DMS53 treated with DMSO at 0.1 percent for 48 hours (cell line): ENCODE data around the gene PPP3R1.
"Not testable (repeated sequence)": the region's sequence is repeated elsewhere in the genome, so short reads cannot be mapped to it uniquely, and the experiment has no call there.

Experiments
- DNase-seq: peaks from one replicate; lab custom pipeline; 2025; ENCODE audit not compliant: unreplicated experiment; lab: John Stamatoyannopoulos, UW

Gene PPP3R1

GRCh38 chr2:68190991-68191731 is 61.2 kb downstream of the PPP3R1 start:
- DNase-seq, result peak; percentile 7

GRCh38 chr2:68189991-68190784 is 62.1 kb downstream of the PPP3R1 start:
- no peak for DNase-seq

- no peak for DNase-seq
Observed at GRCh38 chr2:68188831-68189230, 63.5 kb downstream of the PPP3R1 start.

DNA sequence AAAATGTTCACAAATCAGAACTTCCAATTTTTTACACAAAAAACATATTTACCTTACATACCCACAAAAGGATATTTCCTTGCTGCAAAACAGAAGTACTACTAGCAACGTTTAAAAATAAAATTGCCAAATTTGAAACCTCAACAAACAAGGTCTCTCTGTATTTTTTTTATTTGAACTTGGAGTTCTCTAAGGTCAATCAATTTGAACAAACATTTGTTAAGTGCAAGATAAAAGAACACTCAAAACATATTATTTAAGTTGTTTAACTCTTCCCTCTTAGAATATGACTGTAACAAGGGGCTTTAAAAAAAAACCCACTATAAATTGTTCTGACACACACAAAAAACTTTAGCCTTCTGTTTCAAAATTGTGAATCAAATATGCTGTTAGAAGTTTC is 65.0 kb downstream of the PPP3R1 start:
- DNase-seq, result no peak

- DNase-seq, result peak; percentile 28
Observed at GRCh38 chr2:68185541-68186164, 66.7 kb downstream of the PPP3R1 start.

GRCh38 chr2:68182902-68183301 is 69.4 kb downstream of the PPP3R1 start:
- no peak for DNase-seq

DNA sequence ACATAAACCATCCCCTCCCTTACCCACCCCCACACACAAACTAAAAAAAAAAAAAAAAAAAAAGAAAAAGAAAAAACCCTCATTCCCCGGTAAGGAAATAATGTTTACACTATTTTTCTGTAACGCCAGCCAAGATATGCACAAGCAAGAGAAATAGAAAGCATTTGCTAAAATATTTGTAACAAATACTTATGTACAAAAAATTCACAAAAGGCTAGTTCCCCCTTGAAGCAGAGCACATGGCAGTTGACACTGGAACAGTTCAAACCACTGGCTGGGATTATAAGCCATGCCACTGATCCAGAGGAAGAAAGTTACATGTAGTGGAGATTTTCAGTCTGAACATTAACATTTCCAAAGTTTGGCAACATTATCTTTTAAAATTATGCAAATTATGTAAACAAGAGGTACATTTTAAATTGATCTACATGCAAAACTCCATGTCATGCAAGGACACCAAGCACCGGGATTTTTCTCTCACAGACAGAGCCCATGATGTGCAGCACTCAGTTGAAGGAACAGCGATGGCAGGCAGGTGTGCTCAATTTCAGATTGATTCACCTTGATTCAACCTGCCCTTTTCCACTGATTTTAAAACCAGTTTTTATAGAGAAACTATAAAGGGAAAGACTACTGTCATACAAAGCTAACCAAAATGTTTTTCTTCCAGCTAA is 73.2 kb downstream of the PPP3R1 start:
- DNase-seq, result no peak

- DNase-seq, result no peak
Observed at GRCh38 chr2:68178432-68178831, 73.9 kb downstream of the PPP3R1 start.

GRCh38 chr2:68177541-68177940 is 74.8 kb downstream of the PPP3R1 start:
- no peak for DNase-seq

DNA sequence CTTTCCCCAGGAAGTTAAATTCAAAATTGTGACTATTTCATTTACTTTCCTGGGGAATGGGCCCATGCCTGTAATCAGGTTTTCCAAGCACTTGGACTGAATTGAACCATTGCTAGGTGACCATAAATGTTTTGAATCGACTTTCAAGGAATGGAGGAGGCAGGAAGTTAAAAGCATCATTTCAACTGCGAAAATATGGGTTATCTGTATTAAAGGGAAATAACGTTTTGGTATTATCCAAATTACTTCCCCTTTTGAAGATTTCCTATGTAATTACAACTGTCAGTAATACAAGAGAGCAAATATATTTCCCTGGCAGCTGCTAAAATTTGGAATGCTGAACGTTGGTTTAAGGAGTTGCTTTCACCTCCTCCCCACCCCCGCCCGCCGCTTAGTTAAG is 75.7 kb downstream of the PPP3R1 start:
- no peak for DNase-seq

DNA sequence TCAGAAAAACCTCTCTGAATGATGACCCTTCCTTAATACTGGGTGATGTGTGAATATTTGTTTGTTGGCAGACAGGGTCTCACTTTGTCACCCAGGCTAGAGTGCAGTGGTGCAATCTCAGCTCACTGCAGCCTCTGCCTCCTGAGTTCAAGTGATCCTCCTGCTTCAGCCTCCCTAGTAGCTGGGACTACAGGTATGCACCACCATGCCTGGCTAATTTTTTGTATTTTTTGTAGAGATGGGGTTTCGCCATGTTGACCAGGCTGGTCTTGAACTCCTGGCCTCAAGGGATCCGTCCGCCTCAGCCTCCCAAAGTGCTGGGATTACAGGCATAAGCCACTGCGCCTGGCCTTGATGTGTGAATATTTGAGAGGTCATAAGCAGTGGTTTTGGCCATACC is 77.1 kb downstream of the PPP3R1 start:
- DNase-seq, result not testable (repeated sequence)

DNA sequence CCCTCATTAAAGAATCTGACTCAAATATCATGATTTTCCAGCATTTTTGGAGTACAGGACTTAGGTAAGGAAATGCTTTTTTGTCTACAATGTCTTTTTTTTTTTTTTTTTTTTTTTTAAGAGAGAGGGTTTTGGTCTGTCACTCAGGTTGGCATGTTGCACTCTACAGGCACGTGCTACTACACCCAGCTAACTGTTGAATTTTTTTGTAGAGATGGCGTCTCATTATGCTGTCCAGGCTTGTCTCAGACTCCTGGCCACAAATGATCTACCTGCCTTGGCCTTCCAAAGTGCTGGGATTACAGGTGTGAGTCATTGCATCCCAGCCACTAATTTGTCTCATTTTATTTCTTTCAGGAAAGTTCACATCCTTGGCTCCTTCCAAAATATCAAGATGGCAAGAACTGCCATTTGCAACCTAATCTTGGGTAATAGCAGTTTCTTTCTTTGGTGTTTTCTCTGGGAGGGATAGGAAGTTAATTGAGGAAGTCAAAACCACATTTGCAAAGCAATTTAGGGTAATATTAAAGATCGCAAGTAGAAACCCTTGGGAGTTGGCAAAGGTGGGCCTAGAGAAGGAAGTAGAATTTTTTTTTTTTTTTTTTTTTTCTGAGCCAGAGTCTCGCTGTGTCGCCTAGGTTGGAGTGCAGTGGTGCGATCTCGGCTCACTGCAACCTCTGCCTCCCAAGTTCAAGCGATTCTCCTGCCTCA is 79.2 kb downstream of the PPP3R1 start:
- no peak for DNase-seq

- no peak for DNase-seq
Observed at GRCh38 chr2:68172521-68172920, 79.8 kb downstream of the PPP3R1 start.

- DNase-seq, result no peak
Observed at GRCh38 chr2:68171684-68172083, 80.6 kb downstream of the PPP3R1 start.

DNA sequence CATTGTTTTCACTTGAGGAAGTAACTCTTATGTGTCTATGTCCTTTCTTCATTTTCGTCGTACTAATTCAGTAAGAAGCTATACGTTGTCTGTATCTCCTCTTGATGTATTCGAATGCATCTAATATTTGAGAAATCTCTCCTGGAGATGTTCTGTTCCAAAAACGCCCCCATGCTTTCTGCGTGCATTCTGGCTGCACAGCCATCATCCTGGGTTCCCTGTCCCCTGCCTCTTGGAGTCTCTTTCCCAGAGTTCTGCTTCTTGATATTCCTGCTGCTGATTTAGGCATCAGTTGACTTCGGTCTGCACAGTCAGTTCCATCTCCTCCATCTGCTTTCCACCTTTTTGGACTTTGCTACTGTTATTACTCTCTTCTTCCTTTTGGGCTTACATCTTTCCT is 81.2 kb downstream of the PPP3R1 start:
- DNase-seq, result no peak

DNA sequence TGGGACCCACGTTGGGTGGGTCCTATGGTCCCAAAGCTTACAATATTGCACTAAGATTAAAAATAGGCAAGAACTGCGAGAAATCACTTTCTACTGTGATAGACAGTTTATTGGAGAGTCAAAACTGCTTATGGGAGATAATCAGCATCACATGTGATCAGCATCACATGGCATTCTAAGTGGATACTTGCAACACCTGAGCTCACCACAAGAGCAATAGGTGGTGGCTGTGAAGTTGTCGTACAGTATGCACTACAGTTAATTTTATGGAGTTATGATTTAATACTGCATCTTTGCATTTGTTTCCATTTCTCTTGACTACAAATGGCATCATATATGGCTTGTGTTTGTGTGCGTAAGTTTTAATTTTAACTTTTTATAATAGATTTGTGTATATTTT is 83.0 kb downstream of the PPP3R1 start:
- no peak for DNase-seq

- no peak for DNase-seq
Observed at GRCh38 chr2:68167186-68167585, 85.1 kb downstream of the PPP3R1 start.

DNA sequence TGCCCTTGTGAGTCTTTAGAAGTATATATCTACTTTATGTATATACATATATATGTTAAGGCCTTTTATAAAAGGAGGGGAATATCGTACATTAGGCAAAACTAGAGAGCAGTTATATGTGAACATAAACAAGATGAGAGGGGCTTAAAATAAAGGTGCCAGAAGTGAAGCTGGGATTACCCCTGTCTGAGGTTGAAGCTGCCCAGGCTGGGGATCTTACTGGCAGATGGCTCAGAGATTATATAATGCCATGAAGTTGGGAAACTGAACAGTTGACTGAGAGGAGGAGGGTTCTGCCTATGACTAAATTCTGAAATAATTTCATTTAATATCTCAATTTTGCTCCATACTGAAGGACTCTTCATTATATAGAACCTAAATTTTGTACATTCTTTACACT is 88.7 kb downstream of the PPP3R1 start:
- no peak for DNase-seq

GRCh38 chr2:68158134-68158447 is 94.2 kb downstream of the PPP3R1 start:
- no peak for DNase-seq

DNA sequence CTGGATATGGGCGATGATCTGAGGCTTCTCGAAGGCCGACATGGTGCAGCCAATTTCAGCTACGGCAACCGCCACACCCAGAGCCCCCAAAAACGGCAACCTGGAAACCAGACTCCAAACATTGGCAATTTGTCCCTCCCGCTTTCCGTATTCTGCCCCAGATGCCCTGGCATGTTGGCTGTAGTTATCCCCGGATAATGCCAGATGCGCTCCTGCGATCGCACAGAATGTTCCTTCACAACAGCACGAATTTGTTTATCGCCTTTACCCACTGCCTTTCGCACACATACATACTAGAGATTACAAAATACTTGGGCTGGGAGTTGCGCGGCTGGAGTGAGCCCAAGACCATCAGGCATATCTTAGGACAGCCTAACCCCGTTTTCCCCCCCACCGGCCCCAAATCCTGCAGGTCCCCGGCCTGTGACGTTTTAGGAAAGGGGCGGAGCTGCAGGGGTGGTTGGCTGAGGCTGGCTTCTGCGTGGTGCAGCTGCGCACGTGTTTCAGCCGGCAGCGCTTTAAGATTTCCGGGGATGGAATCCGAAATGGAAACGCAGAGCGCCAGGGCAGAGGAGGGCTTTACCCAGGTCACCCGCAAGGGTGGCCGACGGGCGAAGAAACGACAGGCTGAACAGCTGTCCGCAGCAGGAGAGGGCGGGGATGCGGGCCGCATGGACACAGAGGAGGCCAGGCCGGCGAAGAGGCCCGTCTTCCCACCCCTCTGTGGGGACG is 94.8 kb downstream of the PPP3R1 start, which contains the start of gene PNO1:
TSS of gene PNO1 (plus strand) at position 487 of the 732 bp plus-strand sequence. CDS start at position 534, 47 bp downstream.
- peak; percentile 95 for DNase-seq
